ENCODE data around the gene CFAP299. TPM values are rescaled to one million over a fixed set of nuclear protein-coding genes. Genes with fewer than 3 reads are reported as not detected.

CFAP299 gene
- total RNA-seq, 1 experiment from 2014 or later = not detected

DNA sequence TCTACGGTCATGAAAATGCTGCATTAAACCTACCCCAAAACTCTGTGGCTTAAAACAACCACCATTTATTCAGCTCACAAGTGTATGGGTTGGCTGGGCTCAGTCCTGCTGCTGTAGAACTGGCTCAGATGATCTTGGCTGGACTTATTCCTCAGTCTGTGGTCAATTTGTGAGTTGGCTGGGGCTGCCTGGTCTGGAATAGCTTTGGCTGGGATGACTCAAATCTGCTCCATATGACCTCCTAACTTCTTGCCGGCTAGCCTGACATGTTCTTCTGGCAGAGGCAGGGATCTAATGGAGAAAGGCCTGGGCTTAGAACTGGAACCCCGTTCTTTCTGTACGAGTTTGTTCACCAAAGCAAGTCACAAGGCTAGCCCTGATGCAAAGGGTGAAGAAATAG lies 71.7 kb downstream of the CFAP299 start:
- BruUV-seq (replicated peaks) = no TSS peak
- ChIA-PET CTCF (no interaction called here), POLR2A (ENCODE audit: unreplicated experiment) (no interaction called here)

DNA sequence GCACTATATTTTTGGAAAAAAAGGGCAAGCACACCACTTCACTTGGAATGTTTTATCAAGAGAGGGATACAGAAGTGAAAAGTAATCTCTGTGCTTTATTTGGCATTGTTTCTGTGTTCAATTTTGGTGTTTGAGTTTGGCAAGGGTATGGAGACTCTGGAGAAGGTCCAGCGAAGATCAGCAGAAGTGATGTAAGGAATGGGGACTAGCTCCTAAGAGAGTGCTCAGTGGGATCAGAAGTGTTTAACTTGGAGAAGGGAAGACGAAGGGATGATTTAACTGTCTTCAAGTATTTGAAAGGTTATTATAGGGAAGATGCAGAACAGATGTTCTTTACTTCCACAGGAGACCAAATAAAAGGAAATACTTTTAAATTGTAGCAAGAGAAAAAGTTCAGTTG lies 74.3 kb downstream of the CFAP299 start:
- no peak overlapping the region for H3K4me3 ChIP-seq
- no peaks in the 10 kb centered on the region for H3K9me3 ChIP-seq (ENCODE audit: insufficient read depth, low read depth)
- POLR2A ChIA-PET (ENCODE audit: unreplicated experiment) = no interaction called here
- no peaks in the 10 kb centered on the region for H3F3A ChIP-seq (ENCODE audit: insufficient read depth, low read depth)
- TF ChIP-seq, protein P1, sequence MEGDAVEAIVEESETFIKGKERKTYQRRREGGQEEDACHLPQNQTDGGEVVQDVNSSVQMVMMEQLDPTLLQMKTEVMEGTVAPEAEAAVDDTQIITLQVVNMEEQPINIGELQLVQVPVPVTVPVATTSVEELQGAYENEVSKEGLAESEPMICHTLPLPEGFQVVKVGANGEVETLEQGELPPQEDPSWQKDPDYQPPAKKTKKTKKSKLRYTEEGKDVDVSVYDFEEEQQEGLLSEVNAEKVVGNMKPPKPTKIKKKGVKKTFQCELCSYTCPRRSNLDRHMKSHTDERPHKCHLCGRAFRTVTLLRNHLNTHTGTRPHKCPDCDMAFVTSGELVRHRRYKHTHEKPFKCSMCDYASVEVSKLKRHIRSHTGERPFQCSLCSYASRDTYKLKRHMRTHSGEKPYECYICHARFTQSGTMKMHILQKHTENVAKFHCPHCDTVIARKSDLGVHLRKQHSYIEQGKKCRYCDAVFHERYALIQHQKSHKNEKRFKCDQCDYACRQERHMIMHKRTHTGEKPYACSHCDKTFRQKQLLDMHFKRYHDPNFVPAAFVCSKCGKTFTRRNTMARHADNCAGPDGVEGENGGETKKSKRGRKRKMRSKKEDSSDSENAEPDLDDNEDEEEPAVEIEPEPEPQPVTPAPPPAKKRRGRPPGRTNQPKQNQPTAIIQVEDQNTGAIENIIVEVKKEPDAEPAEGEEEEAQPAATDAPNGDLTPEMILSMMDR (conservative IDR thresholded peaks at IDR 0.05) = no peak
- no peak for TF ChIP-seq EZH2 (IDR thresholded peaks at IDR 0.05; ENCODE audit: low read depth)
- H4K20me1 ChIP-seq (ENCODE audit: insufficient read depth) = no peaks in the 10 kb centered on the region
- BruUV-seq (replicated peaks) = no TSS peak
- CTCF ChIA-PET = no interaction called here
- no peaks in the 10 kb centered on the region for H3K36me3 ChIP-seq (ENCODE audit: low read depth)
- H3K9me2 ChIP-seq (ENCODE audit: insufficient read depth) = no peaks in the 10 kb centered on the region
- H3K4me1 ChIP-seq (replicated peaks; ENCODE audit: insufficient read depth) = no peaks in the 10 kb centered on the region
- H2AFZ ChIP-seq = no peak overlapping the region
- H3K27me3 ChIP-seq (ENCODE audit: insufficient read depth, low read depth) = no peaks in the 10 kb centered on the region
- H3K4me2 ChIP-seq = no peak overlapping the region
- no peak overlapping the region for H3K27ac ChIP-seq
- DNase-seq = no peak
- H3K79me2 ChIP-seq (ENCODE audit: low read depth) = no peaks in the 10 kb centered on the region
- intact Hi-C loops (cut with micrococcal nuclease; ENCODE audit: unreplicated experiment) = no loop called here

More for the DNA sequence above, 71.7 kb downstream of the CFAP299 start:
- H3F3A ChIP-seq (ENCODE audit: insufficient read depth, low read depth) = no peaks in the 10 kb centered on the region
- H3K4me1 ChIP-seq (replicated peaks; ENCODE audit: insufficient read depth) = no peaks in the 10 kb centered on the region
- TF ChIP-seq EZH2 (IDR thresholded peaks at IDR 0.05; ENCODE audit: low read depth) = no peak
- TF ChIP-seq, protein P1 (conservative IDR thresholded peaks at IDR 0.05) = no peak
- no peaks in the 10 kb centered on the region for H3K9me3 ChIP-seq (ENCODE audit: insufficient read depth, low read depth)
- no peaks in the 10 kb centered on the region for H3K9me2 ChIP-seq (ENCODE audit: insufficient read depth)
- H3K4me3 ChIP-seq = no peak overlapping the region
- H4K20me1 ChIP-seq (ENCODE audit: insufficient read depth) = no peaks in the 10 kb centered on the region
- no peak overlapping the region for H2AFZ ChIP-seq
- no peaks in the 10 kb centered on the region for H3K79me2 ChIP-seq (ENCODE audit: low read depth)
- intact Hi-C loops (cut with micrococcal nuclease; ENCODE audit: unreplicated experiment) = no loop called here
- no peak overlapping the region for H3K27ac ChIP-seq
- no peaks in the 10 kb centered on the region for H3K36me3 ChIP-seq (ENCODE audit: low read depth)
- no peak for DNase-seq
- no peaks in the 10 kb centered on the region for H3K27me3 ChIP-seq (ENCODE audit: insufficient read depth, low read depth)
- H3K4me2 ChIP-seq = no peak overlapping the region

DNA sequence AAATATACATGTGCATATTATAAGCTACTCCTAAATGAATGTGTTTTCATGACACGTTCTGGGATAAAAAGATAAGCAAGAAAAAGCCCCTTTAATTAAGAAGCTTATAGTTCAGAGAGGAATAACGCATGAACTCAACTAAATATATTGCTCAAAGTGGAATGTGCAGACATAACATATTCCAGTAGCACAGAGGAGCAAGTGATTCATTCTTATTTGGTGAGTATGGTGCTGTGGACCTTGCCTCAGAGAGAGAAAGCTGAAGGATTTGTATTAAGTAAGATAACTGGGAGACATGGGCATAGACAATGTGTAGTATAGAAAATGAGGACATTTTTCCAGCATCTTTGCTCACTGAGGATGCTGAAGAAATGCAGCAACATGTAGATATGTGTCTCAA lies 76.8 kb downstream of the CFAP299 start:
- H3K4me2 ChIP-seq = no peak overlapping the region
- H3K36me3 ChIP-seq (ENCODE audit: low read depth) = no peaks in the 10 kb centered on the region
- no peak for DNase-seq
- no peak overlapping the region for H3K4me3 ChIP-seq
- H3K27me3 ChIP-seq (ENCODE audit: insufficient read depth, low read depth) = no peaks in the 10 kb centered on the region
- intact Hi-C loops (cut with micrococcal nuclease; ENCODE audit: unreplicated experiment) = no loop called here
- H3K9me2 ChIP-seq (ENCODE audit: insufficient read depth) = no peaks in the 10 kb centered on the region
- no peaks in the 10 kb centered on the region for H3K4me1 ChIP-seq (replicated peaks; ENCODE audit: insufficient read depth)
- TF ChIP-seq, protein P1 (conservative IDR thresholded peaks at IDR 0.05) = no peak
- no TSS peak for BruUV-seq (replicated peaks)
- CTCF ChIA-PET = no interaction called here
- H3K9me3 ChIP-seq (ENCODE audit: insufficient read depth, low read depth) = no peaks in the 10 kb centered on the region
- H4K20me1 ChIP-seq (ENCODE audit: insufficient read depth) = no peaks in the 10 kb centered on the region
- POLR2A ChIA-PET (ENCODE audit: unreplicated experiment) = no interaction called here
- no peak overlapping the region for H2AFZ ChIP-seq
- no peaks in the 10 kb centered on the region for H3K79me2 ChIP-seq (ENCODE audit: low read depth)
- H3F3A ChIP-seq (ENCODE audit: insufficient read depth, low read depth) = no peaks in the 10 kb centered on the region
- H3K27ac ChIP-seq = no peak overlapping the region
